Prostate gland (tissue), 2 donors: Measurements from ENCODE around the gene CLPTM1. TPM values are rescaled to one million over a fixed set of nuclear protein-coding genes. Genes with fewer than 3 reads are reported as not detected.

Experiments
- DNase-seq: peaks from one replicate; pipeline ENCODE4 v3.0.0-alpha.2; 2019; ENCODE audit warnings: low spot score
- H3K27ac ChIP-seq, 2 donors: fragments of 200-600 bp; sonication (generic); 2 replicates each; pipeline ENCODE4 v1.5.1; 2017 to 2019
- H3K27me3 ChIP-seq: fragments of 200-600 bp; sonication (generic); replicated peaks from 2 replicates; pipeline ENCODE4 v1.5.1; 2019; ENCODE audit not compliant: insufficient read depth
- H3K36me3 ChIP-seq, 2 donors: fragments of 200-600 bp; sonication (generic); 1 replicate in 1 of 2; 2 replicates in 1 of 2; pipeline versions ENCODE4 v1.5.1 to v1.8.1; 2017 to 2019
- H3K4me1 ChIP-seq: fragments of 200-600 bp; sonication (generic); replicated peaks from 2 replicates; pipeline ENCODE4 v1.5.1; 2019
- H3K4me3 ChIP-seq, 2 donors: fragments of 200-600 bp; sonication (generic); 2 replicates each; pipeline ENCODE4 v1.5.1; 2017 to 2019
- H3K9me3 ChIP-seq: fragments of 200-600 bp; sonication (generic); 2 replicates; pipeline ENCODE4 v1.5.1; 2017
- POLR2A ChIP-seq: fragments of 450-650 bp; IDR thresholded peaks from one replicate; pipeline ENCODE4 v1.6.1; 2016; ENCODE audit warnings: antibody characterized with exemption, mild to moderate bottlenecking
- POLR2AphosphoS5 ChIP-seq: sonication (generic); formaldehyde crosslinking; IDR thresholded peaks from one replicate; pipeline ENCODE4 v1.6.1; 2017; ENCODE audit warnings: antibody characterized with exemption
- WGBS: methylation state at CpG from one replicate; pipeline ENCODE4 v1.1.5; 2018; 5-methylcytosine and 5-hydroxymethylcytosine counted together
- intact Hi-C: fragments of 100-400 bp; cut with DNase I; formaldehyde crosslinking; loops from one replicate; pipeline ENCODE4 v1.14.2; 2022
- total RNA-seq, 2 donors: library from RNA; depleted of rRNA; stranded (reverse); fragments of >200 nt; gene quantifications; one replicate each; pipeline ENCODE4 v1.1.0, GENCODE V29; 2016
- TF ChIP-seq, protein P1 (sequence below), 4 experiments: fragments of 200-600 bp in 2 of 4; fragments of 450-650 bp in 2 of 4; sonication (generic) in 2 of 4; IDR thresholded peaks; 1 replicate in 3 of 4; 2 replicates in 1 of 4; pipeline ENCODE4 v1.5.1; 2016 to 2019; ENCODE audit warnings: antibody characterized with exemption in 4 of 4, mild to moderate bottlenecking in 2 of 4, moderate library complexity in 2 of 4

CLPTM1 gene
- total RNA-seq, 2 donors from 2014 or later: 102 to 185 TPM

DNA sequence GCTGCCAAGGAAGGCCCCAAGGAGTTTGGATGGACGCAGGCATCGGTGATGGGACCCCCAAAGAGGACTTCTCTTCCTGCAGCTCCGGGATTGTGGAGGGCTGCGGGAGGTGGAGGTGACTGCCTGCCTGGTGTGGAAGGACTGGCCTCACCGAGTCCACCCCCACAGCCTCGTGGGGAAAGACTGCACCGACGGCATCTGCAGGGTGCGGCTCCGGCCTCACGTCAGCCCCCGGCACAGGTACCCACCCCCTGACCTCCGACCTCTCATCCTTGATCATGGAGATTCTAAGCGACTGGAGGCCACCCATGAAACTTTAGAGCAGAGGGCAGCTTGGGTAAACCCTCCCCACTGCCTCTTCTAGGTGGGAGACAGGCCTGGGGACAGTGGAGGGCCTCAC lies 66.8 kb downstream of the CLPTM1 start:
- H3K4me3 ChIP-seq: no peak overlapping the region
- no peak overlapping the region for H3K27ac ChIP-seq
- TF ChIP-seq POLR2A: no peak
- no peak for TF ChIP-seq POLR2AphosphoS5
- TF ChIP-seq, protein P1, sequence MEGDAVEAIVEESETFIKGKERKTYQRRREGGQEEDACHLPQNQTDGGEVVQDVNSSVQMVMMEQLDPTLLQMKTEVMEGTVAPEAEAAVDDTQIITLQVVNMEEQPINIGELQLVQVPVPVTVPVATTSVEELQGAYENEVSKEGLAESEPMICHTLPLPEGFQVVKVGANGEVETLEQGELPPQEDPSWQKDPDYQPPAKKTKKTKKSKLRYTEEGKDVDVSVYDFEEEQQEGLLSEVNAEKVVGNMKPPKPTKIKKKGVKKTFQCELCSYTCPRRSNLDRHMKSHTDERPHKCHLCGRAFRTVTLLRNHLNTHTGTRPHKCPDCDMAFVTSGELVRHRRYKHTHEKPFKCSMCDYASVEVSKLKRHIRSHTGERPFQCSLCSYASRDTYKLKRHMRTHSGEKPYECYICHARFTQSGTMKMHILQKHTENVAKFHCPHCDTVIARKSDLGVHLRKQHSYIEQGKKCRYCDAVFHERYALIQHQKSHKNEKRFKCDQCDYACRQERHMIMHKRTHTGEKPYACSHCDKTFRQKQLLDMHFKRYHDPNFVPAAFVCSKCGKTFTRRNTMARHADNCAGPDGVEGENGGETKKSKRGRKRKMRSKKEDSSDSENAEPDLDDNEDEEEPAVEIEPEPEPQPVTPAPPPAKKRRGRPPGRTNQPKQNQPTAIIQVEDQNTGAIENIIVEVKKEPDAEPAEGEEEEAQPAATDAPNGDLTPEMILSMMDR (IDR thresholded peaks at IDR 0.05): no peak
- WGBS: 78% methylated on average over 14 of the region's 14 CpGs
- H3K36me3 ChIP-seq: no peaks in the 10 kb centered on the region
- no peaks in the 10 kb centered on the region for H3K27me3 ChIP-seq
- H3K4me1 ChIP-seq: no peaks in the 10 kb centered on the region
- DNase-seq: no peak
- no peaks in the 10 kb centered on the region for H3K9me3 ChIP-seq
- intact Hi-C loops: no loop called here

DNA sequence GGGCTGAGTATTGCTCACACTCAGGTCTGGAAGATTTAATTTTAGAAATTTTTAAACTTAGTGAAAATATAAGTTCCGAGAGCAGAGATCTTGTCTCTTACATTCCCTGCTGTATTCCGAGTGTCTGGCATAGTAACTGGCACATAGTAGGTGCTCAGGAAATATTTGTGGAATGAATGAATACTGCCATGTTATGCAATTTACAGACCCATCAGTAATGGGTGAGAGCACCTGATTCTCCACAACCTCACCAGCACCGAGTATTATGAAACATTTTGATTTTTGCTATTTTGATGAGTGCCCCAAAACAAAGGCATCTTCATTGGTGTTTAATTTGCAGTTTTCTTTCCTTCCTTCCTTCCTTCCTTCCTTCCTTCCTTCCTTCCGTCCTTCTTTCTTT lies 67.9 kb downstream of the CLPTM1 start:
- WGBS: 90% methylated on average over 4 of the region's 4 CpGs
- intact Hi-C loops: no loop called here
- H3K27me3 ChIP-seq: no peaks in the 10 kb centered on the region

DNA sequence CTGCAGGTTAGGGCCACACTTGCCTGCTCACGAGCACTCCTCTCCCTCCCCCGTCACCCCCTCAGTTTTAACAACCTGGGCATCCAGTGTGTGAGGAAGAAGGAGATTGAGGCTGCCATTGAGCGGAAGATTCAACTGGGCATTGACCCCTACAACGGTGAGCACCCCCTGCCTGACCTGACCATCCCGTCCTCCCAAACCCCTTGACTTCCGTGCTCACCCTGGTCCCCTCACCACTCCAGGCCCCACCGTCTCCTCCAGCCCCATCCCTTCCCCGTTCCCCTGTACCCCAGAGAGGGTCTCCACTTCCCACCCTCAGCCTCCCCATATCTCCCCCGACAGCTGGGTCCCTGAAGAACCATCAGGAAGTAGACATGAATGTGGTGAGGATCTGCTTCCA lies 70.1 kb downstream of the CLPTM1 start:
- H3K27me3 ChIP-seq: no peaks in the 10 kb centered on the region
- 94% methylated on average over 9 of the region's 9 CpGs for WGBS
- no peaks in the 10 kb centered on the region for H3K36me3 ChIP-seq
- intact Hi-C loops: no loop called here
- TF ChIP-seq, protein P1 (IDR thresholded peaks at IDR 0.05): no peak
- TF ChIP-seq POLR2A (no peak), POLR2AphosphoS5 (no peak)
- no peak overlapping the region for H3K27ac ChIP-seq
- no peaks in the 10 kb centered on the region for H3K9me3 ChIP-seq
- no peaks in the 10 kb centered on the region for H3K4me1 ChIP-seq
- DNase-seq: no peak
- no peak overlapping the region for H3K4me3 ChIP-seq

More for the DNA sequence above, 67.9 kb downstream of the CLPTM1 start:
- no peak overlapping the region for H3K27ac ChIP-seq
- no peak for DNase-seq
- H3K9me3 ChIP-seq: no peaks in the 10 kb centered on the region
- H3K4me3 ChIP-seq: no peak overlapping the region
- no peak for TF ChIP-seq POLR2A
- TF ChIP-seq, protein P1 (IDR thresholded peaks at IDR 0.05): no peak
- no peak for TF ChIP-seq POLR2AphosphoS5
- H3K36me3 ChIP-seq: no peaks in the 10 kb centered on the region
- H3K4me1 ChIP-seq: no peaks in the 10 kb centered on the region

DNA sequence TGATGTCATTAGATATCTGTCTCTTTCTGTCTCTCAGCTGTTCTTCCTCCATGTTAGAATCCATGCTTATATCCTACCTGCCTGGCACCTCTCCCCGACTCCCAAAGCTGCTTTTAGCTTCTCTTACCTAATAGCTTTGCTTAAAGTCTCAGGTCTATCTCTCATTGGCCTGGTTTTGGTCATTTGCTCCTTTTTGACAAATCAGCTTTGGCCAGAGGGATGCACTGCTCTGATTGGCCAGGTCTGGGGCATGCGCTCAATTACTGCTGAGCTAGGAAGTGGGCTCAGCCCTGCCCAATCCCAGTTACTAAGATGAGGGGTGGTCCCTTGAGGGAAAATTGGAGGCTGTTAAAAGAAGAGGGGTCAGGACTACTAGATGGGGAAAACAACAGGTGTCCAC lies 72.2 kb downstream of the CLPTM1 start:
- no peaks in the 10 kb centered on the region for H3K27me3 ChIP-seq
- intact Hi-C loops: no loop called here
- TF ChIP-seq, protein P1 (IDR thresholded peaks at IDR 0.05): no peak
- TF ChIP-seq POLR2A (no peak), POLR2AphosphoS5 (no peak)
- H3K4me3 ChIP-seq: no peak overlapping the region
- WGBS: 97% methylated on average over 2 of the region's 2 CpGs
- H3K27ac ChIP-seq: no peak overlapping the region
- H3K36me3 ChIP-seq: no peaks in the 10 kb centered on the region
- H3K9me3 ChIP-seq: no peaks in the 10 kb centered on the region
- no peaks in the 10 kb centered on the region for H3K4me1 ChIP-seq
- no peak for DNase-seq

DNA sequence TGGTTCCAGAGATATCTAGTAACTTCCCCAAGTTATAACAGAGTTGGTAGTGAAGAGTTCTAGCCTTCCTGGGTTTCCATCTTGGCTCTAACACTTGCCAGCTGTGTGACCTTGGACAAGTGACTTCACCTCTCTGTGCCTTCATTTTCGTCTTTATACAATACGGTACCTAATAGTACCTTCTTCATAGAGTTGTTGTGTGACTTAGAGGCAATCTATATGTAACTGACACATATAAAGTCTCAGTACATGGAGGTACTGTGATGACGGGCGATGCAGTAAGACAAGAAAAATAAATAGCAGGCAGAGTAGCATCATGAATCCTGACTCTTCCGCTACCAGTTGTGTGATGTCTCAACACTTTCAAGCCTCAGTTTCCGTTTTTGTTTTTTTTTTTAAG lies 75.6 kb downstream of the CLPTM1 start:
- no peak overlapping the region for H3K27ac ChIP-seq
- no peak for DNase-seq
- TF ChIP-seq, protein P1 (IDR thresholded peaks at IDR 0.05): no peak
- TF ChIP-seq POLR2AphosphoS5: no peak
- no peaks in the 10 kb centered on the region for H3K9me3 ChIP-seq
- WGBS: 96% methylated on average over 6 of the region's 6 CpGs
- H3K4me1 ChIP-seq: no peaks in the 10 kb centered on the region
- H3K27me3 ChIP-seq: no peaks in the 10 kb centered on the region
- intact Hi-C loops: no loop called here
- no peaks in the 10 kb centered on the region for H3K36me3 ChIP-seq
- no peak overlapping the region for H3K4me3 ChIP-seq
